SK-N-SH (cell line): ENCODE measurements around the gene PKP1.

Experiments
- ELF1 ChIP-seq: IDR thresholded peaks from 2 replicates; pipeline ENCODE4 v1.4.0; 2012
- JUND ChIP-seq: IDR thresholded peaks from 2 replicates; pipeline ENCODE4 v1.4.0; 2012
- RCOR1 ChIP-seq: fragments of 150-350 bp; IDR thresholded peaks from 2 replicates; pipeline ENCODE4 v1.6.1; 2017; ENCODE audit warnings: antibody characterized with exemption, low read length
- TCF12 ChIP-seq: IDR thresholded peaks from 2 replicates; pipeline ENCODE4 v1.4.0; 2012
- TF ChIP-seq, protein P1 (sequence below): fragments of 200-600 bp; sonication (generic); IDR thresholded peaks from 2 replicates; pipeline ENCODE4 v1.6.1; 2017; ENCODE audit warnings: antibody characterized with exemption, mild to moderate bottlenecking, moderate library complexity
- TF ChIP-seq, protein P2 (sequence below): IDR thresholded peaks from 2 replicates; pipeline ENCODE4 v1.4.0; 2012; ENCODE audit warnings: low read depth

DNA sequence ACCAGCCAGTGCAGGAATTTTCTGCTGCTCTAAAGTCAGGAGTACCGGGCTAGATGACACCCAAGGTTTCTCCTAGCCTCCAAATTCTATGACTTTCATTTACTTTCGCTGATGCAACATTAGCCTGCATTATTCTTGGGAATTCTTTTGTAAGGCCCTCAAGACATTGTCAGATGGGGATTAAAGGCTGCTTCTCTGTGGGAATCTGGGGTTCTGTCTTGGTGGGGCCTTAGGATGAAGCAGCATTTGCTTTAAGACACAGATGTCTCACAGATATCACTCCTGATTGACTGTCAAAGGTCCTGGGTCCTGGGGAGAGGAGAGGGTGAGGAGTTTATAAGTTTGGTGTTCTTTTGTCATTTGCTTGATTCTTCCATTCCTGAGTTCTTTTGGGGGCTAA is 11.6 kb downstream of the PKP1 start:
- no peak for TF ChIP-seq ELF1
- TF ChIP-seq, protein P1, sequence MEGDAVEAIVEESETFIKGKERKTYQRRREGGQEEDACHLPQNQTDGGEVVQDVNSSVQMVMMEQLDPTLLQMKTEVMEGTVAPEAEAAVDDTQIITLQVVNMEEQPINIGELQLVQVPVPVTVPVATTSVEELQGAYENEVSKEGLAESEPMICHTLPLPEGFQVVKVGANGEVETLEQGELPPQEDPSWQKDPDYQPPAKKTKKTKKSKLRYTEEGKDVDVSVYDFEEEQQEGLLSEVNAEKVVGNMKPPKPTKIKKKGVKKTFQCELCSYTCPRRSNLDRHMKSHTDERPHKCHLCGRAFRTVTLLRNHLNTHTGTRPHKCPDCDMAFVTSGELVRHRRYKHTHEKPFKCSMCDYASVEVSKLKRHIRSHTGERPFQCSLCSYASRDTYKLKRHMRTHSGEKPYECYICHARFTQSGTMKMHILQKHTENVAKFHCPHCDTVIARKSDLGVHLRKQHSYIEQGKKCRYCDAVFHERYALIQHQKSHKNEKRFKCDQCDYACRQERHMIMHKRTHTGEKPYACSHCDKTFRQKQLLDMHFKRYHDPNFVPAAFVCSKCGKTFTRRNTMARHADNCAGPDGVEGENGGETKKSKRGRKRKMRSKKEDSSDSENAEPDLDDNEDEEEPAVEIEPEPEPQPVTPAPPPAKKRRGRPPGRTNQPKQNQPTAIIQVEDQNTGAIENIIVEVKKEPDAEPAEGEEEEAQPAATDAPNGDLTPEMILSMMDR, result no peak
- no peak for TF ChIP-seq TCF12
- TF ChIP-seq JUND, result no peak
- TF ChIP-seq RCOR1, result no peak
- TF ChIP-seq, protein P2, sequence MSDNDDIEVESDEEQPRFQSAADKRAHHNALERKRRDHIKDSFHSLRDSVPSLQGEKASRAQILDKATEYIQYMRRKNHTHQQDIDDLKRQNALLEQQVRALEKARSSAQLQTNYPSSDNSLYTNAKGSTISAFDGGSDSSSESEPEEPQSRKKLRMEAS, result no peak
